NT2/D1 (cell line): Measurements from ENCODE around the gene TPCN2.

Experiments
- SUZ12 ChIP-seq: IDR thresholded peaks from 2 replicates; pipeline ENCODE4 v1.6.1; 2011; ENCODE audit not compliant: insufficient read length, insufficient read depth; ENCODE audit errors: extremely low read depth
- YY1 ChIP-seq: IDR thresholded peaks from 2 replicates; pipeline ENCODE4 v1.6.1; 2011; ENCODE audit not compliant: insufficient read length, insufficient read depth
- ZNF274 ChIP-seq: IDR thresholded peaks from 2 replicates; pipeline ENCODE4 v1.6.1; 2011; ENCODE audit warnings: mild to moderate bottlenecking, low read depth, low read length

DNA sequence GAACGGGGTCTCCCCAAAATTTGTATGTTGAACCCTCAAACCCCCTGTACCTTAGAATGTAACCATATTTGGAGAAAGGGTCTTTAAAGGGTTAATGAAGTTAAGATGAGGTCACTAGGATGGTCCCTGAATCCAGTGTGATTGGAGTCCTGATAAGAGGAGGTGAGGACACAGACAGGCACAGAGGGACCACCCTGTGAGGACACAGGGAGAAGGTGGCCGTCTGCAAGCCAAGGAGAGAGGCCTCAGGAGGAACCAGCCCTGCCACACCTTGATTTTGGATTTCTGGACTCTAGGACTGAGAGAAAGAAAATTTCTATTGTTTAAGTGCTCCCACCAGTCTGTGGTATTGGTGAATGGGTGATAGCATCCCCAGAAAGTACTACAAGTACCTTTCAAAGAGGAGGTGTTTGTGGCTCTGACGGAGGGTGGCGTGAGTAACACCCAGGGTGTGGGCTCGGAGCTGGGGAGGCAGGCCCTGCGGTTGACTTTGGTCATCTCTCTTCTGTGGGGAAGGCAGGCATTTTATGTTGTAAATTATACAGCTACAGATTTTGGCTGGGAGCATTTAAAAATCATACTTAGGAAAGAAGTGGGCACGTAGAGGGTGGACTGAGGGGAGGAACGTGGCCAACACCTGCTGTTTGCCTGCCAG lies 49.5 kb upstream of the TPCN2 start:
- TF ChIP-seq SUZ12 (no peak), ZNF274 (no peak), YY1 (no peak)
